Right atrium auricular region (tissue), 2 donors: ENCODE data around the gene TTC31. TPM values are rescaled to one million over a fixed set of nuclear protein-coding genes. Genes with fewer than 3 reads are reported as not detected.

Experiments
- DNase-seq: peaks from one replicate; pipeline ENCODE4 v3.0.0-alpha.2; 2019; ENCODE audit warnings: low spot score
- H3K27ac ChIP-seq, 2 donors: fragments of 200-600 bp; sonication (generic); 1 replicate in 1 of 2; 2 replicates in 1 of 2; pipeline ENCODE4 v1.5.1; 2016 to 2019
- H3K27me3 ChIP-seq, 2 donors: fragments of 200-600 bp; sonication (generic); one replicate each; pipeline versions ENCODE4 v1.5.1 to v1.6.0; 2017 to 2019
- H3K36me3 ChIP-seq: fragments of 200-600 bp; sonication (generic); one replicate; pipeline ENCODE4 v1.5.1; 2016
- H3K4me1 ChIP-seq, 2 donors: fragments of 200-600 bp; sonication (generic); one replicate each; pipeline versions ENCODE4 v1.5.1 to v1.6.0; 2017 to 2019
- H3K4me3 ChIP-seq, 2 donors: fragments of 200-600 bp; sonication (generic); 1 replicate in 1 of 2; 2 replicates in 1 of 2; pipeline ENCODE4 v1.5.1; 2017 to 2019; ENCODE audit warnings: mild to moderate bottlenecking in 1 of 2, moderate library complexity in 1 of 2
- H3K9me3 ChIP-seq, 2 donors: fragments of 200-600 bp; sonication (generic); one replicate each; pipeline ENCODE4 v1.5.1; 2019
- total RNA-seq, 2 donors: library from RNA; depleted of rRNA; stranded (reverse); fragments of >200 nt; gene quantifications; one replicate each; pipeline ENCODE4 v1.1.0, GENCODE V29; 2016
- TF ChIP-seq, protein P1 (sequence below), 2 donors: fragments of 200-600 bp; sonication (generic); IDR thresholded peaks; one replicate each; pipeline ENCODE4 v1.5.1; 2019; ENCODE audit warnings: antibody characterized with exemption in 2 of 2

The TTC31 gene
- total RNA-seq, 2 donors from 2014 or later = 9.1 to 9.6 TPM

DNA sequence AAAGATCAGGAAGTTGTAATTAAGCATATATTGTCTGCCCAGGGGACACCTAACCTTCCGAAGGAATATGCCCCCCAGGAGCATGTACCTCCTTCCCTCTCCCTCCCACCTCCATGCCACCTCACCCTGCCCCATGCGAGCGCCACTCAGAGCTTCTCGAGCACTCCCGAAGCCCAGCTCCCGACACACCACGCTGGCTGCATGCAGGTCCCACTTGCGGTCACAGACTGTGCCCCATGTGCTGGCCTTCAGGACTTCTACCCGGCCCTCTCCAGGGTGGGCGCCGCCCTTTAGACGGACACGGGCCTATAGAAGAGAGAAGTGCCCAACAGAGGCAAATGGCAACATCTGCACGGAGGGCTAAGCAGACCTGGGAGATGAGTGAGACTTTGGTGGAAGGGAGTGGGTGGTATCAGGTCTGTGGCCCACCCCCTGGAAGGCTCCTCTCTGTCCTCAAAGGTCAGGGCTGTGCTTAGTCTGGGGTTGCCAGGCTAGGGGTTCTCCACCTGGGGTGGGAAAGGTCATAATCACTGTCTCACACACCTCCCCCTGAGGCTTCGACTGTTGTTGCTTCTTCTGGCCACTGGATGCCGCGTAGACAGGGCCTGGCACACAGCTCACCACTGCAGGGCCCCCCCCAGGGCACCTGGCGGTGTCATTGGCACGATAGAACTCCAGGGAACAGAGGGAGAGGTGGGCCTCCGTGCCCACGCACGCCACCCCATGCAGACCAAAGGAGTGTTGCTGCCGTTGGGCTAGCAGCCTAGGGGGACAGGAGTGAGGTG is 53.5 kb downstream of the TTC31 start:
- Histone ChIP-seq H3K27me3 (no peaks in the 10 kb centered on the region), H3K4me3 (no peak overlapping the region), H3K4me1 (peaks cover 0 to 7% of the 10 kb centered on the region in 2 donors), H3K27ac (no peak overlapping the region), H3K9me3 (no peaks in the 10 kb centered on the region), H3K36me3 (peaks cover 15% of the 10 kb centered on the region)
- TF ChIP-seq, protein P1, sequence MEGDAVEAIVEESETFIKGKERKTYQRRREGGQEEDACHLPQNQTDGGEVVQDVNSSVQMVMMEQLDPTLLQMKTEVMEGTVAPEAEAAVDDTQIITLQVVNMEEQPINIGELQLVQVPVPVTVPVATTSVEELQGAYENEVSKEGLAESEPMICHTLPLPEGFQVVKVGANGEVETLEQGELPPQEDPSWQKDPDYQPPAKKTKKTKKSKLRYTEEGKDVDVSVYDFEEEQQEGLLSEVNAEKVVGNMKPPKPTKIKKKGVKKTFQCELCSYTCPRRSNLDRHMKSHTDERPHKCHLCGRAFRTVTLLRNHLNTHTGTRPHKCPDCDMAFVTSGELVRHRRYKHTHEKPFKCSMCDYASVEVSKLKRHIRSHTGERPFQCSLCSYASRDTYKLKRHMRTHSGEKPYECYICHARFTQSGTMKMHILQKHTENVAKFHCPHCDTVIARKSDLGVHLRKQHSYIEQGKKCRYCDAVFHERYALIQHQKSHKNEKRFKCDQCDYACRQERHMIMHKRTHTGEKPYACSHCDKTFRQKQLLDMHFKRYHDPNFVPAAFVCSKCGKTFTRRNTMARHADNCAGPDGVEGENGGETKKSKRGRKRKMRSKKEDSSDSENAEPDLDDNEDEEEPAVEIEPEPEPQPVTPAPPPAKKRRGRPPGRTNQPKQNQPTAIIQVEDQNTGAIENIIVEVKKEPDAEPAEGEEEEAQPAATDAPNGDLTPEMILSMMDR (IDR thresholded peaks at IDR 0.05) = no peak
- no peak for DNase-seq

- TF ChIP-seq, protein P1 (IDR thresholded peaks at IDR 0.05) = no peak
- Histone ChIP-seq H3K36me3 (peaks cover 15% of the 10 kb centered on the region), H3K4me1 (no peaks in the 10 kb centered on the region), H3K27me3 (no peaks in the 10 kb centered on the region), H3K9me3 (no peaks in the 10 kb centered on the region), H3K4me3 (no peak overlapping the region), H3K27ac (no peak overlapping the region)
- no peak for DNase-seq
These were observed 54.3 kb downstream of the TTC31 start for GRCh38 chr2:74537140-74537539.

- no peaks in the 10 kb centered on the region for H3K9me3 ChIP-seq
- no peak for DNase-seq
- TF ChIP-seq, protein P1 (IDR thresholded peaks at IDR 0.05) = no peak
- H3K36me3 ChIP-seq = no peaks in the 10 kb centered on the region
- no peak overlapping the region for H3K4me3 ChIP-seq
- H3K27me3 ChIP-seq = no peaks in the 10 kb centered on the region
- no peak overlapping the region for H3K27ac ChIP-seq
- H3K4me1 ChIP-seq = no peaks in the 10 kb centered on the region
These were observed 56.0 kb downstream of the TTC31 start for GRCh38 chr2:74538881-74539339.

DNA sequence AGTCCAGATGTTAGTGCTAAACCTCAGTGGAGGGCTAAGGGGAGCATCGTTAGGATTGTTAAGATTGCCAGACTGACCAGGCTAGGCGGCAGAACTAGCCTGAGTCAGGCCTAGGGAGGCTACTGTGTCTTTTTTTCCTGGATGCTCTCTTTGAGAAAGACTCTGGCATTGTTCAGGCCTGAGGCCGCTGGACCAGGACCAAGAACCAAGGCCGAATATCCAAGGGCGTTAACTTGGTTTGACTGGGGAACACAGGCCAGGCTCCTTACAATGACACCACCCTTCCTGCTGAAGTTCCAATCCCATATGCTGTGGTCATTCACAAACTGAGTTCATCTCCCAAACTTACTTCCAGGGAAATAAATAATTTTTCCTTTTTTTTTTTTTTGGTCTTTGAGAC is 57.4 kb downstream of the TTC31 start:
- Histone ChIP-seq H3K36me3 (no peaks in the 10 kb centered on the region), H3K9me3 (no peaks in the 10 kb centered on the region), H3K27ac (peak overlapping the region; percentile 46 to 71), H3K4me3 (no peak overlapping the region), H3K4me1 (no peaks in the 10 kb centered on the region), H3K27me3 (no peaks in the 10 kb centered on the region)
- DNase-seq = peak; percentile 90
- TF ChIP-seq, protein P1 (IDR thresholded peaks at IDR 0.05) = no peak

GRCh38 chr2:74542978-74543377 is 60.1 kb downstream of the TTC31 start:
- no peaks in the 10 kb centered on the region for H3K27me3 ChIP-seq
- no peak overlapping the region for H3K27ac ChIP-seq
- DNase-seq = no peak
- H3K36me3 ChIP-seq = no peaks in the 10 kb centered on the region
- H3K4me1 ChIP-seq = no peaks in the 10 kb centered on the region
- no peak overlapping the region for H3K4me3 ChIP-seq
- TF ChIP-seq, protein P1 (IDR thresholded peaks at IDR 0.05) = no peak
- H3K9me3 ChIP-seq = no peaks in the 10 kb centered on the region

Other genes starting within 250 kb of the TTC31 start
- gene SLC4A5, start 139.7 kb upstream of the TTC31 start, total RNA-seq = 1 to 10 TPM in 1 of 2 donors, under 1 TPM in 1; 0.28 to 1.3 TPM
- 100 to 1,000 TPM in 1 of 2 donors, 10 to 100 TPM in 1; 86.5 to 102 TPM for gene DCTN1, start 102.8 kb upstream of the TTC31 start, total RNA-seq
- 1 to 10 TPM in 1 of 2 donors, under 1 TPM in 1; 0.94 to 1.0 TPM for gene C2orf81, start 61.5 kb upstream of the TTC31 start, total RNA-seq
- 1 to 10 TPM in 1 of 2 donors, under 1 TPM in 1; 0.67 to 7.5 TPM for gene WDR54, start 61.4 kb upstream of the TTC31 start, total RNA-seq
- 10 to 100 TPM; 10.4 to 15.3 TPM for gene RTKN, start 41.1 kb upstream of the TTC31 start, total RNA-seq
- 10 to 100 TPM; 10.4 to 14.6 TPM for gene INO80B, start 28.0 kb upstream of the TTC31 start, total RNA-seq
- gene WBP1, start 24.6 kb upstream of the TTC31 start, total RNA-seq = 10 to 100 TPM; 43.0 to 57.4 TPM
- 10 to 100 TPM; 22.6 to 26.1 TPM for gene MOGS, start 17.7 kb upstream of the TTC31 start, total RNA-seq
- 10 to 100 TPM; 19.8 to 81.4 TPM for gene MRPL53, start 10.4 kb upstream of the TTC31 start, total RNA-seq
- 10 to 100 TPM in 1 of 2 donors, 1 to 10 TPM in 1; 3.8 to 13.6 TPM for gene CCDC142, start 83 bp upstream of the TTC31 start, total RNA-seq
- 1 to 10 TPM in 1 of 2 donors, under 1 TPM in 1; 0.83 to 1.0 TPM for gene LBX2, start 16.5 kb downstream of the TTC31 start, total RNA-seq
- 10 to 100 TPM; 15.2 to 19.0 TPM for gene PCGF1, start 24.6 kb downstream of the TTC31 start, total RNA-seq
- gene TLX2, start 31.4 kb downstream of the TTC31 start, total RNA-seq = not detected
- not detected for gene DQX1, start 43.1 kb downstream of the TTC31 start, total RNA-seq
- gene AUP1, start 46.6 kb downstream of the TTC31 start, total RNA-seq = 10 to 100 TPM; 55.2 to 80.9 TPM
- 10 to 100 TPM; 16.0 to 27.3 TPM for gene HTRA2, start 46.9 kb downstream of the TTC31 start, total RNA-seq
- gene LOXL3, start 70.9 kb downstream of the TTC31 start, total RNA-seq = 1 to 10 TPM; 3.2 to 3.9 TPM
- gene DOK1, start 71.6 kb downstream of the TTC31 start, total RNA-seq = 10 to 100 TPM in 1 of 2 donors, 1 to 10 TPM in 1; 4.9 to 10.3 TPM
- 10 to 100 TPM in 1 of 2 donors, not detected in 1; 10.3 TPM for gene M1AP, start 165.2 kb downstream of the TTC31 start, total RNA-seq
- gene SEMA4F, start 171.2 kb downstream of the TTC31 start, total RNA-seq = 1 to 10 TPM; 3.0 to 3.9 TPM